Activated CD8-positive, alpha-beta memory T cell treated with anti-CD3 and anti-CD28 coated beads, Interleukin-2, amount 50 U/mL, for 4 hours (primary cell): ENCODE data around the gene MRGPRE.
A peak's percentile ranks its signal among the peaks of the same experiment; 100 is the strongest.

Experiments used
- DNase-seq: peaks from one replicate; pipeline ENCODE4 v3.0.0-alpha.2; 2020

Gene MRGPRE

DNA sequence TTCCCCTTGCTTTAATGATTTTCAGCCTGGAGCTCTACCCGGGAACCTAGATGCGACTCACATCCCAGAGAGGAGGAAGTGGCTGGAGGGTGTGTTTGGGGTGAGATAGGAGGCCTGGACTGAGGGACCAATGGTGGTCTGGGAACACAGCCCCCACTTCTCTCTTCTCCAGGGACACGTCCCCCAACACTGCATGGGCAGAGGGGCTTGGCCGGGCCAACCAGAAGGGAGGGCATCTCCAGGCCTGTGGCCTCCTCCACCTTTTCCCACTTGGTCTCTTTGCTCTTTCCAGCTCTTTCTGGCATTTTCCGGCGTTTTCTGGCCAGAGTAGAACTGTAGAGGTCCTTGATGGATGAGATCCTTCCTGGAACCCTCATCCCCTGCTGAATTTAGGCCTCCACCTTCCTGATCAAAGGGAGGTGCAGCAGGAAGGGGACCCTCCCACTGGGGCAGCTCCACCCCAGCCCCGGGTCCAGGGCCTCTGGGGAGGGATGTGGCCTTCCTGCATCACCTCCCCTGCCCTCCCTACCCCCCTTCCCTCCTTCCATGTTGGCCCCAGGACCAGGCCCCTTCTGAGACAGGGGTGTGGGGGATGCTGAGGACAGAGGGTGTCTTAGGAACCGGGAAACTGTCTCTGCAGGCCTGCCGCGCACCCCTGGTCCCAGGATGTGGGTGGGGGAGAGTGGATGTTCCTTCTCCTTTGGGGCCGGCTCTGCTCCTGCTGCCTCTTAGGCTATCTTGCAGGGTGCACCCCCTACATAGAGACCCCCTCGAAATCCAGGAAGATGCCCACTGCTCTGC, 38.0 kb downstream of the MRGPRE start:
- DNase-seq: no peak

- DNase-seq: no peak
Observed at GRCh38 chr11:3193373-3194015, 38.7 kb downstream of the MRGPRE start.

DNA sequence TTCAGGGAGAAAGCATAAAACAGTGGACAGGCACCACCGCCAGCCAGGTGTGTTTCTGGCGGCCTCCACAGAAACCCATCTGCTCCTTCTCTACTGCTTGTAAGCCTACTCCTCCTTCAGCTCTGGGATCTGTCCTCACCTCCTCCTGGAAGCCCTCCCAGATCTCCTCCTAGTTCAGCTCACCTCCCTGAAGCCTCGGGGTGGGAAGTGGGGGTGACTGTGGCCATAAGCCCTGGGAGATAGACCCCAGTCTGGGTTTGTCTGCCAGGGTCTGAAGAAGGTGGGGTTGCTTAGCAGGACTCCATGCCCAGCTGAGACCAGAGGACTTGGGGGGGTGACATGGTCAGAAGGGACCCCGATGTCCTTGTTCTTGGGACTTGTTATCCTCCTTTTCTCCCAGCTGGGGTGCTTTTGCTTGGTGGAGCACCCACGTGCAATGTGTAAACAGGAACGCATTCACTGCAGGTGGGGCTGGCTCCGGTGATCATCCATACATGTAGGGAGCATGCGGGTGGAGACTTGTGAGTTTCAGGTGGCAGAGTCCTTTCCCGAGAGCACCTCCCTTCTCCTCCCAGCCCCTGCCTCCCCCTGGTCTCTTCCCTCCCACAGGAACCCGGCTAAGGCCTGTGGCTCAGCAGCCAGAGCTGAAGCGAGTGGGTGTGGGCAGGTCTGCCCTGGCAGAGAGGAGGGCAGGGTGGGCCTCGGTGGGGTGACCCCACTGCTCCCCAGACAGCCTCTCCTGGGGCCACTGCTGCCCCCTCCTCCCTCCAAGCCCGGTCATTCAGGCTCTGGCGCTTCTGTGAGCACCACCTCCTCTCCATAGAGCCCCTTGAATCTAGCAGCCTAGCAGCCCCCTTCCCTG, 39.5 kb downstream of the MRGPRE start:
- no peak for DNase-seq

- DNase-seq: no peak
Observed at GRCh38 chr11:3191586-3192324, 40.5 kb downstream of the MRGPRE start.

GRCh38 chr11:3190600-3190999, 41.6 kb downstream of the MRGPRE start:
- DNase-seq: no peak

DNA sequence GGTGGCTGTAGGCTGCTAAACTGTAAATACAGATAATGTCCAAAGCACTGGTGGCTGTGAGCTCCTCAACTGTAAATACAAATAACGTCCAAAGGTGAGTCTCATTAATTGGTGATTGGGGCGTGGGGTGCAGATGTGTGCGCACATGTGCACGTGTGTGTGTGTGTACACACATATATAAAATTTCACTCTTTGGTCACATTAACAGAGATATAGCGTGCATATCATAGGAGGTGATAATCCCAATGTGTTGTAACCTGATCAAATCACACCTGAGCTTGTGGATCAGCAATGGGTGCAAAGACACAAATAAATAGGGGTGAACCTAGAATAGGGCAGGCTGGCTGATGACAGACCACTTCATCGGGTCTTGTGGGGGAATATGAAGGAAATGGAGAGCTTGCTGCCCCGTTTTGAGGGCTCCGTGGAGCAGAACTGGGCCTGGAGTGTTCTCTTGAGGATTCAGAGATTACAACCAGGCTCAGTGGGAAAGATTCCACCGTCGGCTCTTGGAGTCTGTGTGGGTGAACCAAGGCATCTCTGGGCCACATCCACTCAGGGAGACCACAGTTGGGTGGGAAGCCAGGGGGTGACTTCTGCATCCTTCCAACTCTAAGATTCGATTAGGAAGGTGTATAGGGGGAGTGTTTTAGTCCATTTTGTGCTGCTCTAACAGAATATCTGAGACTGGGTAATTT, 42.2 kb downstream of the MRGPRE start:
- no peak for DNase-seq

GRCh38 chr11:3189196-3189843, 42.9 kb downstream of the MRGPRE start:
- DNase-seq: no peak

- no peak for DNase-seq
Observed at GRCh38 chr11:3188496-3189195, 43.6 kb downstream of the MRGPRE start.

DNA sequence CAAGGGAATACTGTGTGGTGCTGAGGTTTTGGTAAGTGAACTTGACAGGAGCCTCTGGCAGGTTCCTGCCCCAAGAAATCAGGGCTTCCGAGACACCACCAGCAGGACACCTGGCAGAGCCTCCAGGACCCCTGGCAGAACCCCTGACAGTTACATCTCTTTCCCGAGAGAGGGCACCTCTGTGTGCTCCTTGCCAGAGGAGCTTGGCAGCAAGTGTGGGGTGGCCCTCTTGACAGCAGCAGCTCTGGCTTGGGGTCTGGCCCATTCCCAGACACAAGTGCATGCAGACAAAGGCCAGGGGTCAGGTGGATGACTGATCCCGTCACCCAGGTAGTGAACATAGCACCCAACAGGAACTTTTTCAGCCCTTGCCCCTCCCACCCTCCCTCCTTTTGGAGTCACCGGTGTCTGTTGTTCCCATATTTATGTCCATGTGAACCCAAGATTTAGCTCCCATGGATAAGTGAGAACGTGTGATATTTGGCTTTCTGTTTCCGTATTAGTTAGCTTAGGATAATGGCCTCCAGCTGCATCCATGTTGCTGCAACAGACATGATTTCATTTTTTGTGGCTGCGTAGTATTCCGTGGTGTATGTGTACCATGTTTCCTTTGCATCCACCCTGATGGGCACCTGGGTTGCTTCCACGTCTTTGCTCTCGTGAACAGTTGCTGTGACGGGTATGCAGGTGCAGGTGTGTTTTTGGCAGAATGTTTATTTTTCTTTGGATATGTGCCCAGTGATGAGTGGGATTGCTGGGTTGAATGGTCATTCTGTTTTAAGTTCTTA, 45.9 kb downstream of the MRGPRE start:
- no peak for DNase-seq

DNA sequence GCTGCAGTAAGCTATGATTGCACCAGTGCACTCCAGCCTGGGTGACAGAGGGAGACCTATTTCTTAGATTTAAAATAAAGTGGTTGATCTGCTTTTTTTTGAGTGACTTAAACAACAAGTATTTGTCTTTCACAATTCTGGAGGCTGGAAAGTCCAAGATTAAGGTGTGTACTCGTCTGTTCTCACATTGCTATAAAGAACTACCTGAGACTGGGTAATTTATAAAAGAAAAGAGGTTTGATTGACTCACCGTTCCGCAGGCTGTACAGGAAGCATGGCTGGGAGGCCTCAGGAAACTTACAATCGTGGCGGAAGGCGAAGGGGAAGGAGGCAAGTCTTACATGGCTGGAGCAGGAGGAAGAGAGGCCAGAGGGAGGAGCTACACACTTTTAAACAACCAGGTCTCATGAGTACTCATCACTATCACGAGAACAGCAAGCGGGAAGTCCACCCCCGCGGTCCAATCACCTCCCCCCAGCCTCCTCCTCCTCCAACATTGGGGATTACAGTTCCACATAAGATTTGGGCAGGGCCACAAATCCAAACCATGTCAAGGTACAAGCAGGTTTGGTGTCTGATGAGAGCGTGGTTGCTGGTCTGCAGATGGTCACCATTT, 47.4 kb downstream of the MRGPRE start:
- DNase-seq: no peak

- DNase-seq: no peak
Observed at GRCh38 chr11:3183523-3183922, 48.7 kb downstream of the MRGPRE start.

- DNase-seq: no peak
Observed at GRCh38 chr11:3182462-3182852, 49.8 kb downstream of the MRGPRE start.

GRCh38 chr11:3181725-3182461, 50.3 kb downstream of the MRGPRE start:
- peak; percentile 6 for DNase-seq

DNA sequence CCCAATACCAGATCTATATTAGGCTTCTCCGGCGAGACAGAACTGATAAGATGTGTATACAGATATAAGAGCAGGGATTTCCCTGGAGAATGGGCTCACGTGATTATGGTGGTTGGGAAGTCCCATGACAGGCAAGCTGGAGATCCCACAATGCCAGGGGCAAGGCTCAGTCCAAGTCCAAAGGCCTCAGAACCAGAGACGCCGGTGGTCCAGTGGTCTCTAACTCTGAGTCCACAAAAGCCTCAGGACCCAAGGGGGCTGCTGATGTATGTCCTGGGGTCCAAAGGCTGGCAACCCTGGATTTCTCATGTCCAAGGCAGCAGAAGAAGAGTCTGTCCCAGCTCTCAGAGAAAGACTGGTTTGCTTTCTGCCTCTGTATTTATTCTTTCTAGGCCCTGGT, 51.3 kb downstream of the MRGPRE start:
- no peak for DNase-seq

GRCh38 chr11:3178349-3178748, 53.9 kb downstream of the MRGPRE start:
- DNase-seq: no peak

GRCh38 chr11:3177931-3178330, 54.3 kb downstream of the MRGPRE start:
- no peak for DNase-seq
